H9 (cell line): ENCODE measurements around the gene KIRREL3. TPM values are rescaled to one million over a fixed set of nuclear protein-coding genes. Genes with fewer than 3 reads are reported as not detected.
"Not testable (repeated sequence)": the region's sequence is repeated elsewhere in the genome, so short reads cannot be mapped to it uniquely, and the experiment has no call there.

Experiments used
- DNase-seq: peaks from one replicate; pipeline ENCODE4 v3.0.0-alpha.2; 2017
- H2AFZ ChIP-seq: one replicate; pipeline ENCODE4 v1.6.1; 2013; ENCODE audit warnings: mild to moderate bottlenecking, low read length, control low read depth, moderate library complexity
- H2AK5ac ChIP-seq: 2 replicates; pipeline ENCODE4 v1.6.1; 2013; ENCODE audit warnings: low read length, control low read depth, mixed read lengths; ENCODE audit not compliant: insufficient read length
- H2BK120ac ChIP-seq: one replicate; pipeline ENCODE4 v1.6.1; 2013; ENCODE audit warnings: low read depth, mild to moderate bottlenecking, low read length, control low read depth, inconsistent platforms; ENCODE audit not compliant: poor library complexity, severe bottlenecking
- H2BK12ac ChIP-seq: 2 replicates; pipeline ENCODE4 v1.6.1; 2013; ENCODE audit warnings: low read length, control low read depth, mixed read lengths, low read depth; ENCODE audit not compliant: insufficient read length
- H2BK15ac ChIP-seq: 2 replicates; pipeline ENCODE4 v1.6.1; 2013; ENCODE audit warnings: low read depth, low read length, control low read depth
- H2BK20ac ChIP-seq: one replicate; pipeline ENCODE4 v1.6.1; 2013; ENCODE audit warnings: low read depth, mild to moderate bottlenecking, low read length, control low read depth, inconsistent platforms; ENCODE audit not compliant: poor library complexity, severe bottlenecking
- H2BK5ac ChIP-seq: 2 replicates; pipeline ENCODE4 v1.6.1; 2013; ENCODE audit warnings: low read length, control low read depth, mixed read lengths; ENCODE audit not compliant: insufficient read length
- H3K14ac ChIP-seq: 2 replicates; pipeline ENCODE4 v1.6.1; 2013; ENCODE audit warnings: low read length, control low read depth; ENCODE audit not compliant: insufficient read depth
- H3K18ac ChIP-seq: 2 replicates; pipeline ENCODE4 v1.6.1; 2013; ENCODE audit warnings: low read depth, mild to moderate bottlenecking, mixed read lengths, low read length, control low read depth; ENCODE audit not compliant: insufficient read length
- H3K23ac ChIP-seq: 2 replicates; pipeline ENCODE4 v1.6.1; 2013; ENCODE audit warnings: low read length, control low read depth, mixed read lengths, low read depth; ENCODE audit not compliant: insufficient read length
- H3K23me2 ChIP-seq: 2 replicates; pipeline ENCODE4 v1.6.1; 2013; ENCODE audit warnings: low read depth, mild to moderate bottlenecking, mixed read lengths, low read length, control low read depth; ENCODE audit not compliant: insufficient read length, poor library complexity, severe bottlenecking
- H3K27ac ChIP-seq: 2 replicates; pipeline ENCODE4 v1.5.1; 2013; ENCODE audit warnings: low read length, control low read depth, mixed read lengths, low read depth; ENCODE audit not compliant: insufficient read length
- H3K27me3 ChIP-seq: 2 replicates; pipeline ENCODE4 v1.6.1; 2013; ENCODE audit warnings: low read length, control low read depth, inconsistent platforms; ENCODE audit not compliant: insufficient read depth
- H3K4ac ChIP-seq: 2 replicates; pipeline ENCODE4 v1.6.1; 2013; ENCODE audit warnings: low read depth, mild to moderate bottlenecking, control low read depth, inconsistent platforms, low read length, moderate library complexity
- H3K4me1 ChIP-seq: 2 replicates; pipeline ENCODE4 v1.6.1; 2013; ENCODE audit warnings: low read length, control low read depth, inconsistent platforms; ENCODE audit not compliant: insufficient read depth
- H3K4me2 ChIP-seq: 2 replicates; pipeline ENCODE4 v1.6.1; 2013; ENCODE audit warnings: low read length, control low read depth, mixed read lengths; ENCODE audit not compliant: insufficient read length, insufficient read depth
- H3K56ac ChIP-seq: 2 replicates; pipeline ENCODE4 v1.6.1; 2013; ENCODE audit warnings: low read depth, mild to moderate bottlenecking, mixed read lengths, low read length, control low read depth; ENCODE audit not compliant: insufficient read length
- H3K79me1 ChIP-seq: 2 replicates; pipeline ENCODE4 v1.6.1; 2013; ENCODE audit warnings: low read depth, mild to moderate bottlenecking, moderate library complexity, low read length, control low read depth, inconsistent platforms; ENCODE audit not compliant: insufficient read depth, poor library complexity, severe bottlenecking
- H3K79me2 ChIP-seq: 2 replicates; pipeline ENCODE4 v1.6.1; 2013; ENCODE audit warnings: low read length, control low read depth, inconsistent platforms; ENCODE audit not compliant: insufficient read depth
- H3K9ac ChIP-seq: 2 replicates; pipeline ENCODE4 v1.6.1; 2013; ENCODE audit warnings: low read length, control low read depth, mixed read lengths; ENCODE audit not compliant: insufficient read length; ENCODE audit errors: extremely low read depth
- H3K9me3 ChIP-seq: one replicate; pipeline ENCODE4 v1.6.1; 2013; ENCODE audit warnings: low read depth, low read length, inconsistent platforms; ENCODE audit not compliant: control insufficient read depth
- H3T11ph ChIP-seq: one replicate; pipeline ENCODE4 v1.6.1; 2013; ENCODE audit warnings: mild to moderate bottlenecking, low read length, control low read depth, inconsistent platforms
- H4K20me1 ChIP-seq: one replicate; pipeline ENCODE4 v1.6.1; 2013; ENCODE audit not compliant: control insufficient read depth, insufficient read length, insufficient read depth
- H4K5ac ChIP-seq: 2 replicates; pipeline ENCODE4 v1.6.1; 2013; ENCODE audit warnings: low read depth, mild to moderate bottlenecking, mixed read lengths, low read length, control low read depth; ENCODE audit not compliant: insufficient read length
- H4K8ac ChIP-seq: replicated peaks from 2 replicates; pipeline ENCODE4 v1.6.1; 2013; ENCODE audit warnings: low read length, control low read depth, mixed read lengths, low read depth; ENCODE audit not compliant: insufficient read length
- H4K91ac ChIP-seq: 2 replicates; pipeline ENCODE4 v1.6.1; 2013; ENCODE audit warnings: low read depth, mild to moderate bottlenecking, moderate library complexity, mixed read lengths, low read length, control low read depth; ENCODE audit not compliant: insufficient read length
- H3K27ac Mint-ChIP-seq, 3 experiments: 2 replicates in 2 of 3; 3 replicates in 1 of 3; pipeline ENCODE4 v1.8.0; 2020 to 2021; ENCODE audit warnings: mixed read lengths in 3 of 3, mild to moderate bottlenecking in 1 of 3, moderate library complexity in 1 of 3
- H3K27me3 Mint-ChIP-seq: 2 replicates; pipeline ENCODE4 v1.8.0; 2021; ENCODE audit warnings: low read depth, mild to moderate bottlenecking, moderate library complexity, mixed read lengths
- H3K36me3 Mint-ChIP-seq, 3 experiments: 2 replicates in 2 of 3; 3 replicates in 1 of 3; pipeline ENCODE4 v1.8.0; 2020 to 2021; ENCODE audit warnings: low read depth in 3 of 3, mixed read lengths in 3 of 3; ENCODE audit not compliant: insufficient read depth in 1 of 3
- H3K4me1 Mint-ChIP-seq, 2 experiments: 2 replicates each; pipeline ENCODE4 v1.8.0; 2020; ENCODE audit warnings: mixed read lengths in 2 of 2
- H3K4me3 Mint-ChIP-seq, 2 experiments: 2 replicates in 1 of 2; 3 replicates in 1 of 2; pipeline ENCODE4 v1.8.0; 2020 to 2021; ENCODE audit warnings: mild to moderate bottlenecking in 2 of 2, mixed read lengths in 2 of 2, moderate library complexity in 1 of 2
- H3K9me3 Mint-ChIP-seq, 2 experiments: 2 replicates in 1 of 2; 3 replicates in 1 of 2; pipeline ENCODE4 v1.8.0; 2020; ENCODE audit warnings: mild to moderate bottlenecking in 2 of 2, mixed read lengths in 2 of 2, moderate library complexity in 1 of 2
- WGBS: extraction: QIAGEN DNeasy Blood & Tissue Kit; methylation state at CpG from one replicate; pipeline ENCODE4 v1.1.7; 2013; ENCODE audit warnings: missing lambda C conversion rate, low lambda C conversion rate, mixed read lengths; ENCODE audit not compliant: insufficient read length; ENCODE audit errors: extremely low coverage; 5-methylcytosine and 5-hydroxymethylcytosine counted together
- total RNA-seq: library from RNA; stranded (reverse); gene quantifications from 2 replicates; pipeline ENCODE4 v1.2.1, GENCODE V29; 2021
- TF ChIP-seq, protein P1 (sequence below): fragments of 200-600 bp; sonication (generic); conservative IDR thresholded peaks from 3 replicates; pipeline ENCODE4 v1.8.0; 2021; ENCODE audit warnings: antibody characterized with exemption, mild to moderate bottlenecking

Gene KIRREL3
- total RNA-seq, 1 experiment from 2014 or later = 0.17 TPM

DNA sequence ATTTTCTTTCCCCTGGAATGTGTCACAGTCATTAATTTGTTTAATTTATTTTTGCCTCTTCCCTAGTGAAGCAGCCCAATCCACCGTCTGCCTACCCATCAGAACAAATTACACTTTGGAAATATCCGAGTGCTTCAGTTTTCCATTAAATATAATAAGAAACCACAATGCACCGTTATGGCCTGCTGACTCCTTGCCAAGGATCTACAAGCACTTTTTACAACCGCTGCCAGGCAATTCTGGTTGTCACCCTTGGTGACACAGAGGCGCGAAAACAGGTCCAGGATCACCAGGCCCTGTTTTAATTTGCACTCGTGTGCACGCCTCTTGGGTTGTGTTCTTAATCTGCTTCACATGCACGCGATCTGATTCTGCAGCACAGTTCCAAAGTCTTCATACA is 43.9 kb downstream of the KIRREL3 start:
- H3K27ac Mint-ChIP-seq = no peak overlapping the region
- H2AK5ac ChIP-seq = no peak overlapping the region
- peaks cover 2% of the 10 kb centered on the region; the same call in 1 of the 2 replicates for H3K27me3 Mint-ChIP-seq
- no peak overlapping the region for H3K56ac ChIP-seq
- DNase-seq = no peak
- H3K14ac ChIP-seq = no peak overlapping the region
- H3K4me1 ChIP-seq = no peaks in the 10 kb centered on the region; the same call in 1 of the 2 replicates
- no peak overlapping the region for H3K4me2 ChIP-seq
- H4K91ac ChIP-seq = no peak overlapping the region
- no peaks in the 10 kb centered on the region for H3K79me1 ChIP-seq
- H3K23me2 ChIP-seq = no peaks in the 10 kb centered on the region
- no peaks in the 10 kb centered on the region for H3K36me3 Mint-ChIP-seq
- no peaks in the 10 kb centered on the region for H3K79me2 ChIP-seq
- H2BK120ac ChIP-seq = no peak overlapping the region
- H3K4me3 Mint-ChIP-seq = no peak overlapping the region
- no peak overlapping the region for H2AFZ ChIP-seq
- no peak overlapping the region for H2BK12ac ChIP-seq
- no CpG with 5 or more reads among the region's 10 CpGs for WGBS
- no peaks in the 10 kb centered on the region for H3K27me3 ChIP-seq
- no peaks in the 10 kb centered on the region for H3K4me1 Mint-ChIP-seq
- H3K9me3 ChIP-seq = no peaks in the 10 kb centered on the region
- no peak overlapping the region for H2BK20ac ChIP-seq
- H3K9ac ChIP-seq = no peak overlapping the region
- H3K18ac ChIP-seq = no peak overlapping the region
- TF ChIP-seq, protein P1, sequence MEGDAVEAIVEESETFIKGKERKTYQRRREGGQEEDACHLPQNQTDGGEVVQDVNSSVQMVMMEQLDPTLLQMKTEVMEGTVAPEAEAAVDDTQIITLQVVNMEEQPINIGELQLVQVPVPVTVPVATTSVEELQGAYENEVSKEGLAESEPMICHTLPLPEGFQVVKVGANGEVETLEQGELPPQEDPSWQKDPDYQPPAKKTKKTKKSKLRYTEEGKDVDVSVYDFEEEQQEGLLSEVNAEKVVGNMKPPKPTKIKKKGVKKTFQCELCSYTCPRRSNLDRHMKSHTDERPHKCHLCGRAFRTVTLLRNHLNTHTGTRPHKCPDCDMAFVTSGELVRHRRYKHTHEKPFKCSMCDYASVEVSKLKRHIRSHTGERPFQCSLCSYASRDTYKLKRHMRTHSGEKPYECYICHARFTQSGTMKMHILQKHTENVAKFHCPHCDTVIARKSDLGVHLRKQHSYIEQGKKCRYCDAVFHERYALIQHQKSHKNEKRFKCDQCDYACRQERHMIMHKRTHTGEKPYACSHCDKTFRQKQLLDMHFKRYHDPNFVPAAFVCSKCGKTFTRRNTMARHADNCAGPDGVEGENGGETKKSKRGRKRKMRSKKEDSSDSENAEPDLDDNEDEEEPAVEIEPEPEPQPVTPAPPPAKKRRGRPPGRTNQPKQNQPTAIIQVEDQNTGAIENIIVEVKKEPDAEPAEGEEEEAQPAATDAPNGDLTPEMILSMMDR = no peak
- H2BK5ac ChIP-seq = no peak overlapping the region
- no peak overlapping the region for H2BK15ac ChIP-seq
- no peak overlapping the region for H3T11ph ChIP-seq
- no peak overlapping the region for H3K27ac ChIP-seq
- H3K9me3 Mint-ChIP-seq = no peaks in the 10 kb centered on the region
- H3K23ac ChIP-seq = no peak overlapping the region
- H4K20me1 ChIP-seq = no peaks in the 10 kb centered on the region
- H4K5ac ChIP-seq = no peak overlapping the region
- H4K8ac ChIP-seq = no peak overlapping the region
- no peak overlapping the region for H3K4ac ChIP-seq

- H3K4me1 ChIP-seq, H4K8ac ChIP-seq, H3K56ac ChIP-seq, H3K23ac ChIP-seq, H2BK120ac ChIP-seq, H4K5ac ChIP-seq, H3K27me3 ChIP-seq, DNase-seq, H3K79me2 ChIP-seq, H3K9me3 ChIP-seq, H3K18ac ChIP-seq, H3K9ac ChIP-seq, H2BK20ac ChIP-seq, H3K79me1 ChIP-seq, H4K91ac ChIP-seq, H2BK12ac ChIP-seq, H3K9me3 Mint-ChIP-seq, H2BK15ac ChIP-seq, H4K20me1 ChIP-seq, H3K4me3 Mint-ChIP-seq, H3K27me3 Mint-ChIP-seq, H2BK5ac ChIP-seq, H3K27ac Mint-ChIP-seq, H3K4me2 ChIP-seq, H3K4ac ChIP-seq, H2AK5ac ChIP-seq, H2AFZ ChIP-seq, H3T11ph ChIP-seq, H3K23me2 ChIP-seq, H3K14ac ChIP-seq, H3K27ac ChIP-seq, H3K36me3 Mint-ChIP-seq: not testable (repeated sequence)
- WGBS = no CpG with 5 or more reads among the region's 2 CpGs
- H3K4me1 Mint-ChIP-seq = peaks cover 5 to 14% of the 10 kb centered on the region in 2 experiments; a peak in 3 of 4 replicates
Observed at GRCh38 chr11:126952533-126952932, 48.0 kb downstream of the KIRREL3 start.
